Occipital lobe (tissue), 2 donors: ENCODE data around the gene LSM10. TPM values are rescaled to one million over a fixed set of nuclear protein-coding genes. Genes with fewer than 3 reads are reported as not detected.

Source experiments
- DNase-seq: peaks from one replicate; lab custom pipeline; 2025; lab: John Stamatoyannopoulos, UW
- total RNA-seq: library from RNA; depleted of rRNA; stranded (reverse); fragments of >200 nt; gene quantifications from one replicate; pipeline ENCODE4 v1.2.3, GENCODE V29; 2014

Gene LSM10
- total RNA-seq, 1 donor from 2014 or later, result 3.1 TPM

GRCh38 chr1:36411674-36412648 is 14.3 kb upstream of the LSM10 start:
- DNase-seq, result no peak

DNA sequence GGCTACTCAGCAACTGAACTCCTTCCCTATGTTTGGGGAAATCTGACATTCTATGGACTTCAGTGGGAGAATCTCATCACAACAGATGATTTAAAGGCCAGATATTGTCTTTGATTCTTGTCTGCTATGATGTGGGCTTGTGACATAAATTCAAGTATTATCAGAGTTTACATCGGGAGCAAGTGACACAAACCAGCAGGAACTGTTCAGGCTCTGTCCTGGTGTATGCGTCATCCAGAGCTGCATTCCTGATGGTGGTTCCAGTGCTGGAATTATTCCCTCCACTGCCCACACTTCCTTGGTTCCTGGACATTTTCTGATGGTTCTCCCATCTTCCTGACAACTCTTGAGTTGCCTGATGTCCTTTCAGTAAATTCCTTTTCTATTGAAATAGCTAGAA is 10.8 kb upstream of the LSM10 start:
- DNase-seq, result no peak

- no peak for DNase-seq
These were observed 8.7 kb upstream of the LSM10 start for GRCh38 chr1:36406440-36406839.

DNA sequence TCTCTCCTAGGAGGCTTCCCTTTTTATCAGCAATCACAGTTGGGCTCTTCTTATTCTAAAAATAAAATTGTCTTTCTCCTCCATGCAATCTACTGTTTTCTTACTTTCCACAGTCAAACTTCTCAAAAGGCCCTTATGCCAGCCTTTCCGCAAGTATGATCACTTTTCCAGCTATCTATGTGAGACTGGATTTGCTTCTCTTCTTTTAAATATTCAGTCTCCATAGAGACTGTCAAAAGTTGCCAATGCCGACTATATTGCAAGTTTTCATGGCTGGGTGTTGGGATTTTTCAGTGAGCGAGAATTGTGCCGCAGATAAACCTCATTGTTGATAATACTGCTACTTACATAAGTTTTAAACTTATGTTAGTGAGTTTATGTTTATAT is 4.8 kb upstream of the LSM10 start:
- no peak for DNase-seq

DNA sequence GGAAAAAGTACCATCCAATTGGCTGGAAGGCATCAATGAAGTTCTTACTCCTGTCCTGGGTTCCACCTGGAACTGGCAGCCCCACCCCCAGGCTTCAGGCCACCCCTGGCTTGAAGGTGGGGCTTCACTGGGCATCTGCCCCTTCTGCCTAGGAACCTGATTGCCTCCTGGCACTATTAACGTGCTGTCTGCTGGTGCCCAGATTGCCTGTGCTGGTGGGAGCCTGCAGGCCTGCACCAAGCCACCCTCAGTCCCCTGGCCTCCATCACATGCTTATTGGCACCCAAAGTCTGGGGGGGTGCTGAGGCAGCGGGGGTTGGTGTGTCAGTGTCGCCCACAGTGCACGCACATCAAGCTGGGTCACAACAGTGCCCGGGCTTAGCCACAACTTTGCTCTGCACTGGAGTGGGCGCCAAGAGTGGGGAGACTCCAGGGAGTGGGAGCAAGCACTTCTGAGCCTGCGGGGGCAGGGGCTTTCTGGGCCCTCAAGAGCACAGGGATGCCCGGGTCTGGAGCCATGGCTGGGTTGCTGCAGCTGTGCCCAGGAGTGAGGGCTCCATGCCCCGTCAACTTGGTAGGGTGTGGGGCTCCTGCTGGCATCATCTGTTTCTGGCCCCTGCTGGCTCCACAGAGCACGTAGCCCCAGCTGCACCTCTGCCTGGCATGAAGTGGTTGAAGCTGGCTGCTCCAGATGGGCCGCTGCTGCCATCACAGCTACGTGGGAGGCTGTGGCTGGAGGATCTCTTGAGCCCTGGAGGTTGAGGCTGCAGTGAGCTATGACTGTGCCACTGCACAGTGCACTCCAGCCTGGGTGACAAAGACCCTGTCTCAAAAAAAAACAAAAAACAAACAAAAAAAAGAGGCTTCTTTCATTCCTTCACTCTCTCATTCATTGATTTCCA is 4.1 kb upstream of the LSM10 start:
- DNase-seq, result no peak

- peak; percentile 20 for DNase-seq
These were observed 3.3 kb upstream of the LSM10 start for GRCh38 chr1:36400825-36401601.

DNA sequence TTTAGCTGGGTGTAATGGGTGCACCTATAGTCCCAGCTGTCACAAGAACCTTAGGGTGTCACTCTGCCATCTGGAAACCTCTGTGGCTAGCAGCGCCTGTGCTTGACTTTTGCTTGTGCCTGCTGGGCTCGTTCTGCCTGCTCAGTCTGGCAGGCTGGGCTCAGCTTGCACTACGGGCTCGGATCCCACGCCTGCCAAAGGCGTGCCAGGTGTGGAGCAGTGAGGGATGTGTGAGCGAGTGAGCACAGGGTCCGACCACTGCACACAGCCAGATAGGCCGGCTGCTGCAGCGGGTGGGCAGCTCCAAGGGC is 2.8 kb upstream of the LSM10 start:
- DNase-seq, result no peak

DNA sequence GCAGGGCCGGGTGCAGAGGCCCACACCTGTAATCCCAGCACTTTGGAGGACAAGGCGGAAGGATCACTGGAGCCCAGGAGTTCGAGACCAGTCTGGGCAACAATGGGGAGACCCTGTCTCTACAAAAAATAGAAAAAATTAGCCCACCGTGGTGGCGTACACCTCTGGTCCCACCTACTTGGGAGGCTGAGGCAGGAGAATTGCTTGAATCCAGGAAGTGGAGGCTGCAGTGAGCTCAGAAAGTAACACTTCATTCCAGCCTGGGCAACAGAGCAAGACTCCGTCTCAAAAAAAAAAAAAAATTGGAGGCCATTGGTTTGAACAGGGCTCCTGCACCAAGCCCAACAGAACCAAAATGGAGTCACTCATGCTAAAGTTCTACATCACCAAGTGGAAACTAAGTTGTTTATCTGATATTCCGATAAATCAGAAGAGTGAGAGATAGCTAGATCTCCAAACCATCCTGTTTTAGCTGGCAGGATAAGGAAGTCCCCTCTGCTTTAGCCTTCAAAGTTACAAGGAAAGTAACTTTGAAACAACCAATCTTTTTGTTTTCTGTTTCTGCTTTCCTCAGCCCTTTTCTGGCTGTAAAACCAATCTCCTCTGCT is 766 bp upstream of the LSM10 start:
- no peak for DNase-seq

GRCh38 chr1:36397083-36397377 is 678 bp downstream of the LSM10 start:
- no peak for DNase-seq

DNA sequence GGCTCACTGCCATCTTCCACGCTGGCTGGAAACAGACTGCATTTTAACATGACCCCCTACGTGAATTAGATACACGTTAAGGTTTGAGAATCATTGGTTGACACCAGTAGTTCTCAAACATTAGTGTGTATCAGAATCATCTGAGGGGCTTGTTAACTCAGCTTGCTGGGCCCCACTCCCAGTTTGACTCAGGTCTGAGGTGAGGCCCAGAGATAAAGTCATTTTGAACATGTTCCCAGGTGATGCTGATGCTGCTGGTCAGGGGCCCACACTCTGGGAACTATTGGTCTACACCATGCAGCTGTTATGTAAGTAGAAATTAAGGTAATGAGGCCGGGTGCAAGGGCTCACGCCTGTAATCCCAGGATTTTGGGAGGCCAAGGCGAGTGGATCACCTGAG is 1.3 kb downstream of the LSM10 start:
- DNase-seq, result no peak

GRCh38 chr1:36393686-36394085 is 4.0 kb downstream of the LSM10 start:
- no peak for DNase-seq

GRCh38 chr1:36392836-36393235 is 4.9 kb downstream of the LSM10 start:
- no peak for DNase-seq

DNA sequence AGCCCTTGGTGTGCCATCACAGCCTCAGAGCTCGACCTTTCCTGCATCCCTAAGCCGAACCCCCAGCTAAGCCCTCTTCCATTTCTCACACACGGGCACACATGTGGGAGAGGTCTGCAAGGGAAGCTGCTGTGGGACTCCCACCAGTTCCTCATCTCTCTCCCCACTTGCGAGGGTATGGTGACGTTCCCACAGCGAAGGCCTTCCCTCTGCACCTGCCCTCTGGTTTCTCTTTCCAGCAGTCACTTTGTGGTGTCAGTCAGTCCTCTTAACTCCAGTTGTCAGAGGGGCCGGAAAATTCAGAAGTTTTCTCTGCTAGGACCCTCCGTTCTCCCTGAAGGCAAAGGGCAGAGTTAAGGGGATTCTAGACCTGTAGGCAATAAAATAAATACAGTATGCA is 6.4 kb downstream of the LSM10 start:
- no peak for DNase-seq

DNA sequence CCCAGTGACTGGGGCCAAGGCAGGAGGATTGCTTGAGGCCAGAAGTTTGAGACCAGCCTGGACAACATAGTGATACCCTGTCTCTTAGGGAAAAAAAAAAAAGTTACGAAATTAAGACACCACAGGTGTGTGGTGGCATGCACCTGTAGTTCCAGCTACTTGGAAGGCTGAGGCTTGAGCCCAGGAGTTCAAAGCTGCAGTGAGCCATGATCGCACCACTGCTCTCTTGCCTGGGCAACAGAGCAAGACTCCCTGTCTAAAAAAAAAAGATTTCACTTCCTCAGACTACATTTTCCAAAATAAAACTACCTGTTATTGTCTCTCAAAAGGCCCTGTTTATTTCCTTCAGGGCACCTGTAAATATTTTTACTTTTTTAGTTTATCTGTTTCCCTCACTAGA is 7.3 kb downstream of the LSM10 start:
- no peak for DNase-seq

DNA sequence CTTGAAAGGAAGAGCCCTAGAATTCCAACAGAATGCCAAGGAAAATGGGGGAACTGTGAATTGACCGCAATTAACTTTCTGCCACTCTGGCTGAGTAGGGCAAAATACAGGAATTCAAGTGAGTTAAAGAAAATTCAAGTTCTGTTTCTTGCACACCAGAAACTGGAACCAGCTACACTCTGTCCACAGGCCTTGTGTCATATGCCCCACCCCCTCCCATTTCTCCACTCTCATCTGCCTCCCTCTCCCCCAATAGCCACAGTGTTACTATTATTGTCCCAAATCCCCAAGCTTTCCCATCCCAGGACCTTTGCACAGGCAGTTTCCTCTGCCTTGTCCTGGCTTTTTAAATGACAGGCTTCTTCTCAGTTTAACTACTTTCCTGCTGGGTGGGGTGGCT is 7.7 kb downstream of the LSM10 start:
- no peak for DNase-seq

DNA sequence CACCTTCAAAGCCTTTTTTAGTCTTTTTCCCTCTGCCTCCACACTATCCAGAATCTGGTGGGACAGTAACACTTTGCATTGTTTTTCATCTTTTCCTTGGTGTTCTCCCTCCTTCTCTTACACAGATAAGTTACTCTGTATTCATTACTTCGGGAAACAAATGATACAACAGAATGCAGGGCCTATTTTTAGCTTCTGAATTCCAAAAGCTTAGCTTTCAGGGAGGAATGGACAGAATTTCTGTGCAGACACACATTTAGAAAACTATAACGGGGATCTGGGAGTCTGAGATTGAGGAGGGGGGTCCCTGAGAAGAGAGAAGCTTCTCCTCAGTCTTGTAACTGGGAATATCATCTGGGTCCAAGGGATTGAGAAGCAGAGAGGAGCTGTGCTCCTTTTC is 8.4 kb downstream of the LSM10 start:
- DNase-seq, result no peak

GRCh38 chr1:36387141-36387949 is 10.4 kb downstream of the LSM10 start:
- no peak for DNase-seq

DNA sequence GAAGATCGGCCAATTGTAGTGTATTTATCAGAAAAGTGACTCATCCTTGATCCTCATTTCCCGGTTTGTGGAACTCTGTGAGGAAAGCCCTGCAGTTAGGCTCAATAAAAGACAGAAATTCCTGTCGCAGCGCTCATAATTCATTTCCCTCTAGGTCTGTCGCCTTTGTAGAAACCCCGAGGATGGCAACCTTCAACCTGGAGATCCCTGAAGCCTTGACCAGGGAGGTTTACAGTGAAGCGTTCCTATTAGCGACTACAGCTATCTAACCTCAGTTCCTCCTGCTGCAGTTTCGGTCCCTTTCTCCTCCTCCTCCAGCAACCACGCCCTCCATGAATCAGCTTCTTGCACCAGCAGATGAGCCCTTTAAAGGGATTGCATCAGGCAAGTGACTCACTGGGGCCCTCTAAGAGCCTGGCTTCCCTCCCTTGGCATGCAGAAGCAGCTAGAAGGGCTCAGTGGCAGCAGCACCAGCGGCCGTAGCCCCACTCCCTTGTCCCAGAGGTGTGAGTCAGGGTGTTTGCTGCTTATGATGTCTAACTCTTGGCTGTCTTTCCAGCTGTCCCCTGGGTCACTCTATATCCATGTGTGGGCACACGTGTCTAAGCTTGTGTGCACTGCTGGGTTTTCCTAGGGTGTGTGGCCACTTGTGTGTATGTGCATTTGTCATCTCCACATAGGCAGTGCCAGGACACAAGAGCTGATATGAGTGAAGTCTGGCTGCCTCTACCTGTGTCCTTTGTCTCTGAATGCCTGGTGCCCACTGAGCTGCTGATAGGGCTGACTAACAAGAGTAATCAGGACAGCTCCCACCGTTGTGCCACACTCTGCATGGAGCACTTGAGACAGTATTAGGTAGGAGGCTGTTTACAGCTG is 11.2 kb downstream of the LSM10 start:
- DNase-seq, result peak; percentile 92

GRCh38 chr1:36385410-36386264 is 12.1 kb downstream of the LSM10 start, which contains the start of gene STK40:
STK40 (minus strand) TSS chr1:36385924; CDS start chr1:36361332, 24,592 bp downstream.
- peak; percentile 99 for DNase-seq
